ENCODE data around the gene TCF20.

DNA sequence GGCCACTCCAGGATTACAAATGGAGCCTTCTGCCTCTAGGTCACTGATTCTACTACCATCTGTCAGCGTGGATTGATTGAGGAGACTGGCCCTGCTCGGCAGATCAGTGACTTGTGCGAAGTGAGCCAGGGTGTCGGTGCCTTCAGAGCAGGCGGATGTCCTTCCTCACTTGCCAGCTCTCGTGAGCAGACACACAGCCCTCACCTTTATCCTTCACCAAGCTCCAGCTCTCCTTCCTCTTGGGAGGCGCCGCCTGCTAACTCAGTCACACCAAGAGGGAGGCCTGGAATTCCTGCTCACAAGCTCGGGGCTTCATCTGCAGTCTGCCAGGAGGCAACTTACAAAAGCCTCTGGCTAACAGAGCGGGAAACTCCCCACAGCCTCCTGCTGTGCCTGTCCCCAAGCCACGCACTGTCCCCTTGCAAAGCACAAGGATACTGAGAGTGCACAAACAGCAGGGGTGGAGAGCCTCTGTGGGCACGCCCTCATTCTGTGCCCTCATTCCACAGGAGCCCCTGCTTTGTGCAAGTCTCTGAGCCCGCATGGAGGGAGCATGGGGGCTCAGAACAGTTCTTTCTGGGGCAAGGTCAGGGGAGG lies 3.5 kb upstream of the TCF20 start:
- TF ChIP-seq, protein P1, sequence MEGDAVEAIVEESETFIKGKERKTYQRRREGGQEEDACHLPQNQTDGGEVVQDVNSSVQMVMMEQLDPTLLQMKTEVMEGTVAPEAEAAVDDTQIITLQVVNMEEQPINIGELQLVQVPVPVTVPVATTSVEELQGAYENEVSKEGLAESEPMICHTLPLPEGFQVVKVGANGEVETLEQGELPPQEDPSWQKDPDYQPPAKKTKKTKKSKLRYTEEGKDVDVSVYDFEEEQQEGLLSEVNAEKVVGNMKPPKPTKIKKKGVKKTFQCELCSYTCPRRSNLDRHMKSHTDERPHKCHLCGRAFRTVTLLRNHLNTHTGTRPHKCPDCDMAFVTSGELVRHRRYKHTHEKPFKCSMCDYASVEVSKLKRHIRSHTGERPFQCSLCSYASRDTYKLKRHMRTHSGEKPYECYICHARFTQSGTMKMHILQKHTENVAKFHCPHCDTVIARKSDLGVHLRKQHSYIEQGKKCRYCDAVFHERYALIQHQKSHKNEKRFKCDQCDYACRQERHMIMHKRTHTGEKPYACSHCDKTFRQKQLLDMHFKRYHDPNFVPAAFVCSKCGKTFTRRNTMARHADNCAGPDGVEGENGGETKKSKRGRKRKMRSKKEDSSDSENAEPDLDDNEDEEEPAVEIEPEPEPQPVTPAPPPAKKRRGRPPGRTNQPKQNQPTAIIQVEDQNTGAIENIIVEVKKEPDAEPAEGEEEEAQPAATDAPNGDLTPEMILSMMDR (IDR thresholded peaks at IDR 0.05): no peak
- TF ChIP-seq POLR2A (IDR thresholded peaks at IDR 0.05): no peak
